Naive thymus-derived CD4-positive, alpha-beta T cell (primary cell): ENCODE data around the gene FZD2. TPM values are rescaled to one million over a fixed set of nuclear protein-coding genes. Genes with fewer than 3 reads are reported as not detected.

Experiments used
- ATAC-seq: fragments of 150-1000 bp; cut with Tn5 transposase; 2 replicates; pipeline ENCODE4 v1.10.0; 2021; ENCODE audit warnings: mild to moderate bottlenecking, moderate library complexity
- CTCF ChIA-PET: fragments of 350-600 bp; sonication (Branson Sonifier 250); formaldehyde crosslinking; loops from one replicate; lab custom pipeline; 2021; ENCODE audit warnings: antibody characterized with exemption; lab: Charles Lee
- POLR2A ChIA-PET: fragments of 350-600 bp; sonication (Branson Sonifier 250); formaldehyde crosslinking; loops from one replicate; lab custom pipeline; 2021; ENCODE audit warnings: antibody characterized with exemption, inconsistent platforms; lab: Charles Lee
- DNase-seq, 9 donors: peaks; one replicate each; pipeline versions ENCODE4 v3.0.0 to v3.0.0-alpha.2; 2020 to 2022; ENCODE audit warnings: mixed read lengths in 1 of 9
- H3K27ac ChIP-seq: one replicate; pipeline ENCODE4 v1.7.0; 2013; ENCODE audit warnings: mild to moderate bottlenecking, low read depth, low read length, moderate library complexity
- H3K27me3 ChIP-seq, 2 donors: one replicate each; pipeline ENCODE4 v1.7.0; 2013; ENCODE audit warnings: low read length in 2 of 2, mild to moderate bottlenecking in 2 of 2, moderate library complexity in 2 of 2; ENCODE audit not compliant: control insufficient read depth in 2 of 2, insufficient read depth in 2 of 2
- H3K36me3 ChIP-seq, 3 experiments: 1 replicate in 2 of 3; 2 replicates in 1 of 3; pipeline ENCODE4 v1.7.0; 2013; ENCODE audit warnings: low read length in 3 of 3, mild to moderate bottlenecking in 3 of 3, moderate library complexity in 1 of 3; ENCODE audit not compliant: insufficient read depth in 3 of 3, control insufficient read depth in 2 of 3
- H3K4me1 ChIP-seq, 2 donors: one replicate each; pipeline ENCODE4 v1.7.0; 2013; ENCODE audit warnings: low read length in 2 of 2, mild to moderate bottlenecking in 2 of 2, moderate library complexity in 1 of 2; ENCODE audit not compliant: control insufficient read depth in 2 of 2, insufficient read depth in 2 of 2
- H3K4me3 ChIP-seq: 2 replicates; pipeline ENCODE4 v1.7.0; 2013; ENCODE audit warnings: mild to moderate bottlenecking, low read length
- H3K9me3 ChIP-seq, 3 experiments: 1 replicate in 2 of 3; 2 replicates in 1 of 3; pipeline ENCODE4 v1.7.0; 2013; ENCODE audit warnings: low read length in 3 of 3; ENCODE audit not compliant: control insufficient read depth in 2 of 3
- H3K27ac Mint-ChIP-seq, 9 donors: one replicate each; pipeline ENCODE4 v1.8.0; 2020 to 2022; ENCODE audit warnings: mixed read lengths in 9 of 9, mild to moderate bottlenecking in 8 of 9, moderate library complexity in 5 of 9, inconsistent platforms in 2 of 9
- H3K27me3 Mint-ChIP-seq, 5 donors: one replicate each; pipeline ENCODE4 v1.8.0; 2021 to 2022; ENCODE audit warnings: mixed read lengths in 5 of 5, mild to moderate bottlenecking in 1 of 5
- H3K36me3 Mint-ChIP-seq, 5 donors: one replicate each; pipeline ENCODE4 v1.8.0; 2020 to 2022; ENCODE audit warnings: mixed read lengths in 5 of 5, mild to moderate bottlenecking in 3 of 5, inconsistent platforms in 1 of 5
- H3K4me1 Mint-ChIP-seq, 7 donors: one replicate each; pipeline ENCODE4 v1.8.0; 2020 to 2022; ENCODE audit warnings: mixed read lengths in 7 of 7, mild to moderate bottlenecking in 3 of 7, inconsistent platforms in 1 of 7
- H3K4me3 Mint-ChIP-seq, 10 donors: one replicate each; pipeline ENCODE4 v1.8.0; 2020 to 2022; ENCODE audit warnings: mild to moderate bottlenecking in 10 of 10, mixed read lengths in 10 of 10, moderate library complexity in 6 of 10, inconsistent platforms in 2 of 10
- H3K9me3 Mint-ChIP-seq, 11 donors: one replicate each; pipeline ENCODE4 v1.8.0; 2020 to 2022; ENCODE audit warnings: mixed read lengths in 11 of 11, mild to moderate bottlenecking in 4 of 11, inconsistent platforms in 1 of 11, moderate library complexity in 1 of 11
- intact Hi-C, 2 donors: fragments of 100-400 bp; cut with micrococcal nuclease; formaldehyde crosslinking; loops; one replicate each; pipeline ENCODE4 v1.15.1; 2023
- polyA plus RNA-seq, 2 donors: library from polyadenylated mRNA; unstranded; fragments of 300-500 nt; fragmentation: Illumina TruSeq; gene quantifications; one replicate each; pipeline ENCODE4 v1.2.3, GENCODE V29; 2021
- total RNA-seq, 6 experiments: library from RNA in 5 of 6; stranded (reverse) in 5 of 6; gene quantifications; 1 replicate in 5 of 6; 2 replicates in 1 of 6; pipeline ENCODE4 v1.2.3 and lab custom pipeline; 2021 to 2026

The FZD2 gene
- total and polyA plus RNA-seq, 7 experiments from 2014 or later = 0.13 to 1.7 (median 0.17) TPM; not detected in 3

GRCh38 chr17:44575403-44575802, 18.1 kb downstream of the FZD2 start:
- no peaks in the 10 kb centered on the region for H3K9me3 Mint-ChIP-seq
- no peak overlapping the region for H3K4me3 ChIP-seq
- H3K9me3 ChIP-seq = no peaks in the 10 kb centered on the region
- DNase-seq (no peak), ATAC-seq (no peak)
- H3K4me1 ChIP-seq = no peaks in the 10 kb centered on the region
- H3K27me3 Mint-ChIP-seq = peaks cover 0 to 37% (median 28%) of the 10 kb centered on the region in 5 donors
- no peak overlapping the region for H3K27ac ChIP-seq
- CTCF ChIA-PET = interaction anchor here (0.6 kb wide), 1 partner anchor 19 kb away, joined by 3 read pairs; no protein-coding TSS in a partner anchor
- no peaks in the 10 kb centered on the region for H3K36me3 ChIP-seq
- intact Hi-C loops = no loop called here
- peaks cover 0 to 8% (median 0%) of the 10 kb centered on the region in 7 donors for H3K4me1 Mint-ChIP-seq
- peaks cover 0 to 5% (median 0%) of the 10 kb centered on the region in 5 donors for H3K36me3 Mint-ChIP-seq
- no peaks in the 10 kb centered on the region for H3K27me3 ChIP-seq
- POLR2A ChIA-PET = no interaction called here
- no peak overlapping the region for H3K4me3 Mint-ChIP-seq
- H3K27ac Mint-ChIP-seq = no peak overlapping the region

DNA sequence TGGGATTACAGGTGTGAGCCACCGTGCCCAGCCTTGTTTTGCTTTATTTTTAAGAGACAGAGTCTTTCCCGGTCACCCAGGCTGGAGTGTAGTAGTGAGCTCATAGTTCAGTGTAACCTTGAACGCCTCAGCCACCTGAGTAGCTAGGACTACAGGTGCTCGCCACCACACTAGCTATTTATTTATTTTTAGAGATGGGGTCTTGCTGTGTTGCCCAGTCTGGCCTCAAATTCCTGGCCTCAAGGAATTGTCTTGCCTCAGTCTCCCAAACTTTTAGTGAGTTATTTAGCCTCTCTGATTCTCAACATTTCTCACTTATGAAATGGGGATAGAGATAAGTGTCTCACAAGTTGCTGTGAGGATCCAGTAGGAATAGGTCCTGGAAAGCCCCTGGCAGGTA, 21.7 kb downstream of the FZD2 start:
- H3K27ac Mint-ChIP-seq = no peak overlapping the region
- no peak overlapping the region for H3K4me3 Mint-ChIP-seq
- H3K36me3 Mint-ChIP-seq = no peaks in the 10 kb centered on the region
- no peaks in the 10 kb centered on the region for H3K36me3 ChIP-seq
- no peaks in the 10 kb centered on the region for H3K27me3 ChIP-seq
- peaks cover 10 to 39% (median 33%) of the 10 kb centered on the region in 5 donors for H3K27me3 Mint-ChIP-seq
- H3K4me1 ChIP-seq = no peaks in the 10 kb centered on the region
- peaks cover 0 to 8% (median 0%) of the 10 kb centered on the region in 7 donors for H3K4me1 Mint-ChIP-seq
- H3K4me3 ChIP-seq = no peak overlapping the region
- H3K9me3 Mint-ChIP-seq = no peaks in the 10 kb centered on the region
- ATAC-seq (no peak), DNase-seq (no peak)
- ChIA-PET CTCF (no interaction called here), POLR2A (no interaction called here)
- intact Hi-C loops = no loop called here
- no peak overlapping the region for H3K27ac ChIP-seq
- H3K9me3 ChIP-seq = no peaks in the 10 kb centered on the region

DNA sequence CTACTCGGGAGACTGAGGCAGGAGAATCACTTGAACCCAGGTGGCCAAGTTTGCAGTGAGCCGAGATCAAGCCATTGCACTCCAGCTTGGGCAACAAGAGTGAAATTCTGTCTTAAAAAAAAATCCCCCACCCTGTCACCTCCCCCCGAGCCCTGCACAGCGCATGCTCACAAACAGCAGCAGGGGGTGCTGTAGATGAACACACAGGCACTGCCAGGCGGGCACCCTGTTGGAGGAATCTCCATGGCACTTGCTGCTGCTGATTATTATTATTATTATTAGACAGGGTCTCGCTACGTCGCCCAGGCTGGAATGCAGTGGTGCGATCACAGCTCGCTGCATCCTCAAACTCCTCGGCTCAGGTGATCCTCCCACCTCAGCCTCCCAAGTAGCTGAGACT, 24.6 kb downstream of the FZD2 start:
- no peak overlapping the region for H3K4me3 Mint-ChIP-seq
- CTCF ChIA-PET = no interaction called here
- H3K27ac Mint-ChIP-seq = no peak overlapping the region
- Histone ChIP-seq H3K9me3 (no peaks in the 10 kb centered on the region), H3K4me1 (no peaks in the 10 kb centered on the region), H3K36me3 (no peaks in the 10 kb centered on the region), H3K27ac (no peak overlapping the region), H3K27me3 (no peaks in the 10 kb centered on the region), H3K4me3 (no peak overlapping the region)
- H3K36me3 Mint-ChIP-seq = no peaks in the 10 kb centered on the region
- no peaks in the 10 kb centered on the region for H3K9me3 Mint-ChIP-seq
- POLR2A ChIA-PET = no interaction called here
- ATAC-seq (no peak), DNase-seq (no peak)
- peaks cover 10 to 25% (median 21%) of the 10 kb centered on the region in 5 donors for H3K27me3 Mint-ChIP-seq
- intact Hi-C loops = no loop called here
- H3K4me1 Mint-ChIP-seq = peaks cover 0 to 8% (median 0%) of the 10 kb centered on the region in 7 donors

- DNase-seq (no peak), ATAC-seq (no peak)
- Histone ChIP-seq H3K27me3 (no peaks in the 10 kb centered on the region), H3K27ac (no peak overlapping the region), H3K36me3 (no peaks in the 10 kb centered on the region), H3K4me1 (no peaks in the 10 kb centered on the region), H3K9me3 (no peaks in the 10 kb centered on the region), H3K4me3 (no peak overlapping the region)
- CTCF ChIA-PET = interaction anchor here (0.5 kb wide), 1 partner anchor 252 kb away, joined by 3 read pairs; no protein-coding TSS in a partner anchor
- Mint-ChIP-seq H3K27ac (no peak overlapping the region), H3K4me1 (peaks cover 0 to 6% (median 0%) of the 10 kb centered on the region in 7 donors), H3K9me3 (no peaks in the 10 kb centered on the region), H3K4me3 (no peak overlapping the region), H3K36me3 (no peaks in the 10 kb centered on the region), H3K27me3 (peaks cover 6 to 21% (median 17%) of the 10 kb centered on the region in 5 donors)
- intact Hi-C loops = no loop called here
- POLR2A ChIA-PET = no interaction called here
These were observed 27.2 kb downstream of the FZD2 start for GRCh38 chr17:44584443-44584842.

DNA sequence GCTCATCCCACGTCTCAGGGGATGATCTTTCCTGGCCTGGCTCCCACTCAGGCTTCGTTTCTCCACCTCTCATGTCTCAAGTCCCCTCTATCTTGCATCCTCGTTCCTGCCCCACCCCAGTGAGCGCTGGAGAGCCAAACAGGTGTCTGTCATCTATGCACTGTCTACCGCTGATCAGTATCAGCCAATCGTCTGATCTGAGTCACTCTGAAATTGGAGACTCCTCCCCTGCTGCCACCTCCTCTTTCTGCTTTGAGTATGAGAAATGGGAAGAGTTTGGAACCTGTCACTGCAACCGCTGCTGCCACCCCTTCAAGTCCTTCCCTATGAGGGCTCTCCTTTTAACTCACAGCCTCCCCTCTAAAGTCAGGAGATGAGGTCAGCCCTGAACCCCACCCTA, 28.0 kb downstream of the FZD2 start:
- intact Hi-C loops = no loop called here
- H3K27me3 Mint-ChIP-seq = peaks cover under 1 to 16% (median 13%) of the 10 kb centered on the region in 5 donors
- H3K4me3 ChIP-seq = no peak overlapping the region
- no peaks in the 10 kb centered on the region for H3K9me3 ChIP-seq
- no peak overlapping the region for H3K4me3 Mint-ChIP-seq
- H3K27ac Mint-ChIP-seq = no peak overlapping the region
- peaks cover 0 to 6% (median 0%) of the 10 kb centered on the region in 7 donors for H3K4me1 Mint-ChIP-seq
- ATAC-seq (no peak), DNase-seq (no peak)
- no peak overlapping the region for H3K27ac ChIP-seq
- no peaks in the 10 kb centered on the region for H3K36me3 ChIP-seq
- no peaks in the 10 kb centered on the region for H3K27me3 ChIP-seq
- POLR2A ChIA-PET = no interaction called here
- H3K36me3 Mint-ChIP-seq = no peaks in the 10 kb centered on the region
- CTCF ChIA-PET = no interaction called here
- H3K9me3 Mint-ChIP-seq = no peaks in the 10 kb centered on the region
- H3K4me1 ChIP-seq = no peaks in the 10 kb centered on the region

GRCh38 chr17:44587339-44587738, 30.1 kb downstream of the FZD2 start:
- CTCF ChIA-PET = interaction anchor here (0.6 kb wide), 1 partner anchor 531 kb away, joined by 3 read pairs; no protein-coding TSS in a partner anchor
- H3K4me1 ChIP-seq = no peaks in the 10 kb centered on the region
- no peaks in the 10 kb centered on the region for H3K36me3 ChIP-seq
- H3K4me3 ChIP-seq = no peak overlapping the region
- H3K9me3 ChIP-seq = no peaks in the 10 kb centered on the region
- no peak overlapping the region for H3K27ac ChIP-seq
- H3K27me3 Mint-ChIP-seq = peaks cover 0 to 10% (median 4%) of the 10 kb centered on the region in 5 donors
- H3K4me3 Mint-ChIP-seq = no peak overlapping the region
- H3K36me3 Mint-ChIP-seq = no peaks in the 10 kb centered on the region
- no peaks in the 10 kb centered on the region for H3K9me3 Mint-ChIP-seq
- ATAC-seq (no peak), DNase-seq (no peak)
- H3K4me1 Mint-ChIP-seq = peaks cover 0 to 6% (median 0%) of the 10 kb centered on the region in 7 donors
- intact Hi-C loops = no loop called here
- H3K27me3 ChIP-seq = no peaks in the 10 kb centered on the region
- no peak overlapping the region for H3K27ac Mint-ChIP-seq
- POLR2A ChIA-PET = no interaction called here
